GM18870 (cell line): ENCODE results near the gene DGLUCY.
A peak's percentile ranks its signal among the peaks of the same experiment; 100 is the strongest.
"Not testable (repeated sequence)": the region's sequence is repeated elsewhere in the genome, so short reads cannot be mapped to it uniquely, and the experiment has no call there.

Source experiments
- ATAC-seq: cut with Tn5 transposase; IDR thresholded peaks from one replicate; pipeline ENCODE4 v1.9.1; 2021; ENCODE audit warnings: moderate library complexity; ENCODE audit not compliant: unreplicated experiment

The DGLUCY gene

DNA sequence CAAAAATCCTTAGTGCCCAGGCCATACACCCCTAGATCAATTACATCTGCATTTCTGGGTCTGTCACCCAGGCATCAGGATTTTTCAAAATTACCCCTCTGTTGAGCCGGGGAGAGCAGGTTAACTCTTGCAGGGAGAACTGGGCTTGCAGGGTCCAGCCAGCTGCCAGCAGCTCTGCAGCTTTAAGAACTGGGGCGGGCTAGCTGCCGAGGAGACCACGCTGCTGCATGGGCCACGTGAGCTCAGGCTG is at the start of gene DGLUCY:
Gene DGLUCY, plus strand, starts transcription at position 245 of the 250 bp plus-strand sequence. CDS start 46,222 bp downstream, outside the sequence.
- no peak for ATAC-seq

DNA sequence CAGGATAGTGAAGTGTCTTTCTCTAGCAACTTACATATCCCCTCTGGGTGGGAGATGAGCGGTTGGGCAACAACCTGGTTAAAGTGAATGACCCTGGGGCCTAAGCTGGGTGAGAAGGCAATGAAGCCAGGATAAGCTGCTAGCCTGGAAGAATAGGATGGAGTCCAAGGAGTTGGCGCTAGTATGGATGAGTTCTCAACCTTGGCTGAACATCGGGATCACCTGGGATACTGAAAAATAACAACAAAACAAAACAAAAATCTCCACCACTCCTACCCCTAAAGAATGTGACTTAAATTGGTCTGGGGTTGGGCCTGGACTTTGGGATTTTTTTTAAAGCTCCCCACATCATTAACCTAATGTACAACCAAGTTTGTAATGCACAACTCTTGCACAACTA is 48.6 kb upstream of the DGLUCY start:
- ATAC-seq: no peak

DNA sequence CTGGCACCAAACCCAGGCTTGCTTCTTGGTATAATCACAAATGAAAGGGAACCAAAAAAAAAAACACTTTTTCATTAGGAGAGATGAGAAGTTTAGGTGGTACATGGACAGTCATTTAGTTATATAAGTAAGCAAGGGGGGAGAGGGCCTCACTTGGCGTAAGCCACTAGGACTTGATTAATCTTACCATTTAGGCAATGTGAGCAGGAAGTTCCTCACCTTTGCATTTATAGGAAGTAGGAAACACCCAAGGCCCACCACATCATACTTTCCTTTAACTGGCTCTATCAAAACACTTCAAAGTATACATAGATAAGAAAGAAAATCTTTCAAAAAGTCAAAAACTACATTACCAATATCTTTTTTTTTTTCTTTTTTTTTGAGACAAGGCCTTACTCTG is 46.7 kb upstream of the DGLUCY start:
- ATAC-seq: no peak

GRCh38 chr14:91068642-91069041 is 45.2 kb upstream of the DGLUCY start:
- ATAC-seq: no peak

DNA sequence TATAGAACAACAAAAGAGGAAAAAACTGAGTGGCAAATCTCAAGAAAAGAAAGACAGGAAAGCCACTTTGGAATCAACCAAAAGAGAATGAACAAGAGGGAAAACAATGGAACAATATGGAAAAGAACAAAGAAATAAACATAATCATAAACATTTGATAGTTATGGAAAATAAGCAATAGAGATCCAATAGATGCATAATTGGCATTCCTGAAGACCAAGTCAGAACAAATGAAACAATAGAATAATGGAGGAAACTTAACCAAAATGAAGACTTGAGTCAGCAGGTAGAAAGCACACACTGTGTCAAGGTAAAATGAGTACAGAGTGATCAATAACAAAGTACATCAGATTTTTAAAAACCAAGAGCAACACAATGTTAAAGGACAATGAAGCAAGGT is 43.3 kb upstream of the DGLUCY start:
- no peak for ATAC-seq

DNA sequence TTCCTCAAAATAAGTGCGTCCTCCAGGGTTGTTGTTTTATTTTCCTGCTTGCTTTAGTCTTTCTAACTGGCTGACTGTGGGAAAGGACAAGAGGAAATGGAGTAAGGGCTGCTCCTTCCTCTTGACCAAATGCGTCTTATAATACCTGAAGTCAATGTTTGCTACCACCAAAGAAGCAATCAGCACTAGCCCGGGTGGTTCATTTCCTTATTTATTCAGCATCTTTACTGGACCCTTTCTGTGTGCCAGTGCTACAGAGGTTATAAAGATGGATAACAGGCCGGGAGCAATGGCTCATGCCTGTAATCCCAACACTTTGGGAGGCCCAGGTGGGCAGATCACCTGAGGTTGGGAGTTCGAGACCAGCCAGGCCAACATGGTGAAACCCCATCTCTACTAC is 38.3 kb upstream of the DGLUCY start:
- ATAC-seq: no peak

DNA sequence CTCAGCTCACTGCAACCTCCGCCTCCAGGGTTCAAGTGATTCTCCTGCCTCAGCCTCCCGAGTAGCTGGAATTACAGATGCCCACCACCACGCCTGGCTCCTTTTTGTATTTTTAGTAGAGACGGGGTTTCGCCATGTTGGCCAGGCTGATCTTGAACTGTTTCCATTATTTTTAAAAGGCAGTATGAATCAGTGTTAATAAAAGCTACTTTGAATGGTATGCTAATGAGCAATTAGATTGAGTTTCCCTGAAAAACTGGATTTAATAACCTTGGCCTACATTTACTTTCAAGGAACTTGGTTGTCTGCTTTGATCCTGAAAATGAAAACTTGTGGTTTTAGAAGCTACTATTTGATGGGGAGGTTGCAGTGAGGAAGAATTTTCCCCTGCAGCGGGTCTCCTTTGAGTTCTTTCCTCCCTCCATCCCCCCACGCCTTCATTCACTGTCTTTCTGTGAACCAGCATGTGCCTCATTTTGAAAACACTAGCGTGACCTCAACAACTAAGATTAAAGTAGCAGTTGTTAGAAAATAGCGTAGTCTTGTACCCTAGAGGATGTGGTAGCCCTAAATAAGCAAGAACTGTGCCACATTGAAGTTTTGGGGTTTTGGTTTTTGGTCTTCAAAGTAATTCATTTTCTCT is 35.7 kb upstream of the DGLUCY start:
- ATAC-seq: peak; percentile 84

DNA sequence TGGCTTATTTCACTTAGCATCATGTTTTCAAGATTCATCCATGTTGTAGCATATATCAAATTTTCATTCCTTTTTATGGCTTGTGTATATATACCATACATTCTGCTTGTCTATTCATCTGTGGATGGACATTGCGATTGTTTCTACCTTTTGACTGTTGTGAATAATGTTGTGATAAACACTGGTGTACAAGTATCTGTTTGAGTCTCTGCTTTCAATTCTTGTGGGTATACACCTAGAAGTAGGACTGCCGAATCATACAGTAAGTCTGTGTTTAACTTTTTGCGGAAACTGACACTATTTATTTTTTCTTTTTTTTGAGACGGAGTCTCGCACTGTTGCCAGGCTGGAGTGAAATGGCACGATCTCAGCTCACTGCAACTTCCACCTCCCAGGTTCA is 33.8 kb upstream of the DGLUCY start:
- ATAC-seq: no peak

- ATAC-seq: no peak
Observed at GRCh38 chr14:91082282-91082681, 31.6 kb upstream of the DGLUCY start.

GRCh38 chr14:91084516-91084915 is 29.4 kb upstream of the DGLUCY start:
- no peak for ATAC-seq

GRCh38 chr14:91087470-91087869 is 26.4 kb upstream of the DGLUCY start:
- ATAC-seq: not testable (repeated sequence)

- ATAC-seq: no peak
Observed at GRCh38 chr14:91088585-91089235, 25.2 kb upstream of the DGLUCY start.

- no peak for ATAC-seq
Observed at GRCh38 chr14:91089958-91090535, 23.8 kb upstream of the DGLUCY start.

- no peak for ATAC-seq
Observed at GRCh38 chr14:91090743-91091142, 23.1 kb upstream of the DGLUCY start.

DNA sequence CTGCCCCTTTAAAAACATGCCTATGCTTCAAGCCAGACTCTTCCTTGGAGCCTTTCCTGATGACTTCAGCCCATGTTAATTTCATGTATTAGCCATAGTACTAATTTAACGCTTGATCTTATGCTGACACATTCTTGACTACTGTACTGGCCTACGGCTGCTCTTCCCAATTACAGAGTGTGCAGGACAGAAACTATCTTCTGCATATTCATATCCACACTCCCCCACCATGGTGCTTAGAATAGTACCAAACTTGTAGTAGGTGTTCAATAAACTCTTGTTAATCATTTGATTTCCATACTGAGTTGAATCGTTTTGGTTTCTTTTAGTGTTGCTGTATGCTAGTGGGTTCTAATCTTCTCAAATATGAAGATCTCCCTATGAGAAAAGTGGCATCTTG is 21.8 kb upstream of the DGLUCY start:
- ATAC-seq: no peak

DNA sequence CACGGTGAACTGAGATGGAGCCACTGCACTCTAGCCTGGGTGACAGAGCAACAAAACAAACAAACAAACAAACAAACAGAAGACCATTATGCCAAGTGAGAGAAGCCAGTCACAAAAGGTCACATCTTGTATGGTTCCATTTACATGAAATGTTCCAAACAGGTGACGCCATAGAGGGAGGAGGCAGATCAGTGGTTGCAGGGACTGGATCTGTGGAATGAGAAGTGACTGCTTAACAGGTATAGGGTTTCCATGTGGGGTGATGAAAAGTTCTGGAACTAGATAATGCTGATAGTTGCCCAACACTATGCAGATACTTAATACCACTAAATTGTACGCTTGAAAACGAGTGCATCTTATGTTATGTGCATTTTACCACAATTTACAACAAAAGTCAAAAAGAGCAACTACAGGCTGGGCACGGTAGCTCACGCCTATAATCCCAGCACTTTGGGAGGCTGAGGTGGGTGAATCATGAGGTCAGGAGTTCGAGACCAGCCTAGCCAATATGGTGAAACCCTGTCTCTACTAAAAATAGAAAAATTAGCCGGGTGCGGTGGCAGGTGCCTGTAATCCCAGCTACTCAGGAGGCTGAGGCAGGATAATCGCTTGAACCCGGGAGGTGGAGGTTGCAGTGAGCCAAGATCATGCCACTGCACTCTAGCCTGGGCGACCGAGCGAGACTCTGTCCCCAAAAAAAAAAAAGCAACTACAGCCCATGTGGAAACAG is 20.0 kb upstream of the DGLUCY start:
- ATAC-seq: not testable (repeated sequence)

DNA sequence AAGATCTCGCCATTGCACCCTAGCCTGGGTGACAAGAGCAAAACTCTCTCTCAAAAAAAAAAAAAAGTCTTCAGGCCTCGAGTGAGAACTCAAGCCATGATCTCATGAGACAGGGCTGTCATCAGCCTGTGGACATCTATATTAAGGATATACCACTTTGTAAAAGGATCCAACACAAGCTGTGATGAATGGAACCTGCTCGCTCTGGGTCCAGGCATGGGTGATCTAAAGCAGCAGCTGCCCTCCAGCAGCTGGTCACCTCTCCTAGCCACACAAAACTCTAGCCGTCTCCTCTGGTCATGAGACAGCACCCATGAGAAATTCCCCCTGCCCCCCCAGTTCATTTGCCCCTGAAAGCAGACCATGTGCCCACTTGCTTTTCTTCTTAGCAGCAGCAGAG is 19.1 kb upstream of the DGLUCY start:
- no peak for ATAC-seq

GRCh38 chr14:91095178-91095577 is 18.7 kb upstream of the DGLUCY start:
- no peak for ATAC-seq

DNA sequence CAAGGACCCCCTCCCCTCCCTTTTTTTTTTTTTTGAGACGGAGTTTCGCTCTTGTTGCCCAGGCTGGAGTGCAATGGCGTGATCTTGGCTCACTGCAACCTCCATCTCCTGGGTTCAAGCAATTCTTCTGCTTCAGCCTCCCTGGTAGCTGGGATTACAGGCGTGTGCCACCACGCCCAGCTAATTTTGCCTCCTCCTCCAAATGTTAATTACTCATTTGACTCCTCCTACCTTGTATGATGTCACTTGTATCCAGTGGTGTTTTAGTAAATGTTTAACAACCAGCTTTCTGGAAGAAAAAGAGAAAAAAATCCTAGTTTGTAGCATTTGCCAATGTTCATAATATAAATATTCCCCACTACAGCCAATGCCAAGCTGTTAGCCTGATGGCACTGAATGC is 16.2 kb upstream of the DGLUCY start:
- not testable (repeated sequence) for ATAC-seq

DNA sequence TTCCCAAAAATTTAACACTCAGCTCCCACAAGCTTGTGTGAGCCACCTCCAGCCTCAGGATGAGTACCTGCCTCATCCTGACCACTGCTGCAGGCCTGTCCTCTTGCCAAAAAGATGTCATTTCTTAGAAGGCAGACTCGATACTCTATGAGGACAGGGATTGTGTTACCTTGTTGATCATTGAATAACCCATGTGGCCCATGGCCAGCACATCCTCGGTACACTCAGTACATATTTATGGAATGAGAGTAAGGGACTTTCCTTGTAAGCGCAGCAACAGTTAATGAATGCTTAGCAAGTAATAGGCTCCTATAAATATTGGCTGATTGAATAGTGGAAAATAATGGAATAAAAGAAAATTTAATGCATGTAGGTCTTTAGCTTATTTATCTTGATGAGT is 15.3 kb upstream of the DGLUCY start:
- no peak for ATAC-seq

DNA sequence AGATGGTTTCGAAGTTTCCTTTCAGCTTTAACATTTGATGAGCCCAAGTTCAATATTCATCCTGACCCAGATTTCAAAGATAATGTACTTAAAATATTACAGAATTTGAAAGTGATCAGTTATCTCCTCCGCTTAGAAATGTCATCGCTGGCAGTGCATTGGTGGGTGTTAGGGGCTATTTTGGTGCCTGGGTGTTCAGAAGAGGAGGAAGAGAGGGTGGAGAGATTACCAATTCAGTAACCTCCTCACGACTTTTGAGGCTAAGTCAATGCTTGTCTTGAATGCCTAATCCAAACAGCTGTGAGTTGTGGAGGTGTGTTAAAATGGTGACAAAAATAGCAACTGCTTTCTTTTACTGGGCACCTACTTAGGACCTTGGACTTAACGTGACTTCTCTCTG is 13.8 kb upstream of the DGLUCY start:
- no peak for ATAC-seq

DNA sequence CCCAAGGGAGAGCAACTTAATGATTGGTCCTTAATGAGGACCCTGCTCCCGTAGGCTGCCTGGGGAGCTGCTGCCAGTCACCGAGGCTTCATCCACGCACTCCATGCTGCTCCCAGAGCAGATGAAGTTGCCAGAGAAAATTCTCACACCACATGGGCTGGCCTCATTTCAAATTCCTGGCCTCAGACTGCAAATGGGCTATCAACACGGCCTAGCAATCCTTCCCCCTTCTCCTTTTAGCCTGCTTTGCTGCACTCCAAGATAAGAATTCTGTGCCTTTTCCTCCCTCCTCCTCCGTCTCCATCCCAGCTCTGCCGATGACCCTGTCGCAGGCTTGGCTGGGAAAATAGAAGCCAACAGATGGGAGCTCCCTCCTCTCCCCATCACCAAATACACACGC is 10.8 kb upstream of the DGLUCY start:
- ATAC-seq: no peak
